Measurements from ENCODE around the gene HAP1.

DNA sequence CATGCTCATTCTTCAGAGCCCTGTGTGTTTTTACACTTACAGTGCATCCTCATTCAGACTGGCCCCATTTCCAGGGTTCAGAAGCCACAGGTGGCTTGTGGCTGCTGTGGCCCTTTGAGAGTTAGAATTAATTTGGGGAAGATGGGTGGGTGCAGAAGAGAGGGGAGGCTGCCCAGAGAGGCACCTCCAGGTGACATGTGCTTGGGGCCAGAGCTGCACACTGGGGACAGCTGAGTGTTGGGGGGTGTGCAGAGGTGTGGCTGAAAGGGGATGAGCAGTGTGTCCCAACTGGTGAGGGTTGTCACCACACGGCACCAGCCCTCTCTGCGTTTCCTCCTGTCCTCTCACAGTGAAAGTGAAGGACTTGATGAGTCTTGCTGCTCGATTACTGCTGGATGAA is 52.7 kb downstream of the HAP1 start:
- TF ChIP-seq CTCF (IDR thresholded peaks at IDR 0.05) (no peak), POLR2A (IDR thresholded peaks at IDR 0.05) (no peak), EP300 (IDR thresholded peaks at IDR 0.05) (no peak)

Data from stomach (tissue), 4 donors.